Parathyroid adenoma (tissue), 2 donors: Measurements from ENCODE around the gene OTOGL.

Experiments used
- H2AFZ ChIP-seq: fragments of 300-600 bp; sonication (generic); one replicate; pipeline ENCODE4 v1.7.0; 2017; ENCODE audit warnings: antibody characterized with exemption, mild to moderate bottlenecking
- H3K27ac ChIP-seq: fragments of 300-600 bp; sonication (generic); one replicate; pipeline ENCODE4 v1.7.0; 2017
- H3K27me3 ChIP-seq: fragments of 300-600 bp; sonication (generic); one replicate; pipeline ENCODE4 v1.7.0; 2017; ENCODE audit warnings: low read length; ENCODE audit not compliant: control insufficient read depth, insufficient read depth
- H3K36me3 ChIP-seq: fragments of 300-600 bp; sonication (generic); one replicate; pipeline ENCODE4 v1.7.0; 2017; ENCODE audit warnings: low read length; ENCODE audit not compliant: control insufficient read depth, insufficient read depth
- H3K4me1 ChIP-seq: fragments of 300-600 bp; sonication (generic); one replicate; pipeline ENCODE4 v1.7.0; 2017; ENCODE audit warnings: control low read depth
- H3K4me2 ChIP-seq: fragments of 300-600 bp; sonication (generic); one replicate; pipeline ENCODE4 v1.7.0; 2017; ENCODE audit warnings: low read length
- H3K4me3 ChIP-seq: fragments of 300-600 bp; sonication (generic); one replicate; pipeline ENCODE4 v1.7.0; 2017; ENCODE audit warnings: low read depth, low read length
- H3K79me2 ChIP-seq: fragments of 300-600 bp; sonication (generic); one replicate; pipeline ENCODE4 v1.7.0; 2017; ENCODE audit warnings: control low read depth
- H3K9ac ChIP-seq: fragments of 300-600 bp; sonication (generic); one replicate; pipeline ENCODE4 v1.7.0; 2017; ENCODE audit warnings: mild to moderate bottlenecking
- H3K9me3 ChIP-seq: fragments of 300-600 bp; sonication (generic); one replicate; pipeline ENCODE4 v1.7.0; 2017; ENCODE audit warnings: low read length; ENCODE audit not compliant: control insufficient read depth
- CTCF ChIP-seq: fragments of 300-600 bp; sonication (generic); IDR thresholded peaks from one replicate; pipeline ENCODE4 v1.7.0; 2017; ENCODE audit warnings: antibody characterized with exemption, mild to moderate bottlenecking
- donor health status: primary hyperparathyroidism.

Gene OTOGL

DNA sequence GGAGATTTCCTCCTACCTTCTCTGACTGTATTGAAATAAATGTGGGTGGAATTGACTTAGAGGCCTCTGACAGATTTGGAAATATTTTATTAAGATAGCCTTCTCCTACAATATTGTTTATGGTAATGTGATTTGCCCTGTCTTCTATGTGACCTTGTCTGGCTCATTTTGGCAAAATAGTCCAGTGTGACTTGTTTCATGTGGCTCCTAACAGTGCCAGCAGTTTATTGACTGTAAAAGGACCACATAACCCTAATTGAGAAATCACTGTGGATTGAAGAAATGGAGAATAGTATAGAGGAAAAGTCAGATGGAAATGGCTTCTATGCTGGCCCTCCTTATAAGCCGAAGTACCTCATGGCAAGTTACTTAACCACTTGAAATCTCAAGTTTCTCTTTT, 173.8 kb downstream of the OTOGL start:
- no peaks in the 10 kb centered on the region for H3K27me3 ChIP-seq
- H3K4me2 ChIP-seq, result no peak overlapping the region
- H3K4me3 ChIP-seq, result no peak overlapping the region
- H2AFZ ChIP-seq, result no peak overlapping the region
- TF ChIP-seq CTCF, result no peak
- H3K27ac ChIP-seq, result no peak overlapping the region
- H3K4me1 ChIP-seq, result no peaks in the 10 kb centered on the region
- H3K36me3 ChIP-seq, result no peaks in the 10 kb centered on the region
- no peaks in the 10 kb centered on the region for H3K9me3 ChIP-seq
- no peak overlapping the region for H3K9ac ChIP-seq
- no peaks in the 10 kb centered on the region for H3K79me2 ChIP-seq

- H3K27ac ChIP-seq, result no peak overlapping the region
- no peaks in the 10 kb centered on the region for H3K79me2 ChIP-seq
- H3K4me2 ChIP-seq, result no peak overlapping the region
- TF ChIP-seq CTCF, result no peak
- no peaks in the 10 kb centered on the region for H3K36me3 ChIP-seq
- no peaks in the 10 kb centered on the region for H3K9me3 ChIP-seq
- H3K27me3 ChIP-seq, result no peaks in the 10 kb centered on the region
- no peak overlapping the region for H3K9ac ChIP-seq
- H2AFZ ChIP-seq, result no peak overlapping the region
- no peak overlapping the region for H3K4me3 ChIP-seq
- H3K4me1 ChIP-seq, result no peaks in the 10 kb centered on the region
These were observed 178.4 kb downstream of the OTOGL start for GRCh38 chr12:80277732-80278131.

DNA sequence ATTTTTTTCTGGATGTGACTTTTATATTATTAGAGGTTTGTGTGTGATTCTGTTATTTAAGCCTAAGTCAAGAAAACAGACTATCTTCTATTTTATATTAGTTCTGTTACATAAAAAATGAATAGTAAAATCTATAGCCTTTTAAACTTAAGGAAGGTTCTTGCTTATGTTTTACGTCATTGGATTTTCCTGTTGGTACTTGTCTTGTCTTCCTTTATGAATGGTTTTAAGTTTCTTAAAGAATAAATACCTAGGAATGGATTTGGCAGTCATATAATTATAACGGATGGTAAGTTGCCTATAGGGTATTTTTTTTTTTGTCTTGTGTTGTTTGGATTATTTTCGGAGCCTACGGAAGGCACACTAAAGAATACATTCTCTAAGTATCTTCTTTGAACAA, 182.9 kb downstream of the OTOGL start:
- Histone ChIP-seq H2AFZ (no peak overlapping the region), H3K27me3 (no peaks in the 10 kb centered on the region), H3K27ac (no peak overlapping the region), H3K4me3 (no peak overlapping the region), H3K9ac (no peak overlapping the region), H3K9me3 (no peaks in the 10 kb centered on the region), H3K79me2 (no peaks in the 10 kb centered on the region), H3K4me2 (no peak overlapping the region), H3K4me1 (no peaks in the 10 kb centered on the region), H3K36me3 (no peaks in the 10 kb centered on the region)
- no peak for TF ChIP-seq CTCF

GRCh38 chr12:80282761-80283160, 183.4 kb downstream of the OTOGL start:
- no peaks in the 10 kb centered on the region for H3K9me3 ChIP-seq
- no peaks in the 10 kb centered on the region for H3K27me3 ChIP-seq
- H2AFZ ChIP-seq, result no peak overlapping the region
- no peaks in the 10 kb centered on the region for H3K79me2 ChIP-seq
- no peak overlapping the region for H3K27ac ChIP-seq
- no peak for TF ChIP-seq CTCF
- H3K4me3 ChIP-seq, result no peak overlapping the region
- H3K36me3 ChIP-seq, result no peaks in the 10 kb centered on the region
- H3K9ac ChIP-seq, result no peak overlapping the region
- no peaks in the 10 kb centered on the region for H3K4me1 ChIP-seq
- no peak overlapping the region for H3K4me2 ChIP-seq

DNA sequence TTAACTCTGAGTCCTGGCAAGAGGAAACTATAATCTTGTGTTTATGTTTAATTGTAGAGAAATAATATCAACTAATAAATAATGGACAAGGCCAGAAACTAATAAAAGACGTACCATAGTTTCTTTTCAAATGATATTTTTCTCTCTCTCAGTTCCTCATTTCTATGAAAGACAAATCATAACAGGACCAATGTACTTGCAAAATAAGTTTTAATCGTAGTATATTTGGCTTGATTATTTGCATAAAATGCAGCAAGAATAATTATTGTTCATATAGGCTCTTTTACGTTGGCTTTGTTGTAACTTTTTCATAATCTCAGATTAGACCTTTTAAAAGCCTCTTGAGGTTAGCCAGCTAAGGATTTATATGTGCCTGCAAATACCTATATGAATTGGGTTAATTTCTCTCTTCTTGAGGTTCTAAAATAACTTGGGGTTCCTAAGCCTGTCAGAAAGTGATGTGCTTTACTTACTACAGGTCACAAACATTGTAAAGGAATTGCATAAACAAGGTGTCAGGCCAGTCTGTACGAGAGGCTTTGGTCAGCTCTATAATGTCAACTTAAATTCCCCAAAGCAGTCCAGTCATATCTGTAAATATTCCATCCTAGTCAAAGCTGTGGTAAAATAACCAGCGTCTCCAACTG, 191.9 kb downstream of the OTOGL start:
- no peaks in the 10 kb centered on the region for H3K9me3 ChIP-seq

More for the DNA sequence above, 191.9 kb downstream of the OTOGL start:
- Histone ChIP-seq H3K4me1 (no peaks in the 10 kb centered on the region), H2AFZ (no peak overlapping the region), H3K36me3 (no peaks in the 10 kb centered on the region), H3K4me2 (no peak overlapping the region), H3K4me3 (no peak overlapping the region), H3K9ac (no peak overlapping the region), H3K27me3 (no peaks in the 10 kb centered on the region), H3K79me2 (no peaks in the 10 kb centered on the region), H3K27ac (no peak overlapping the region)
- TF ChIP-seq CTCF, result no peak
